HepG2 (cell line): ENCODE results near the gene PRR15L. TPM values are rescaled to one million over a fixed set of nuclear protein-coding genes. Genes with fewer than 3 reads are reported as not detected.

Experiments used
- ARNT2 ChIP-seq: sonication (generic); formaldehyde crosslinking; IDR thresholded peaks from 2 replicates; pipeline ENCODE4 v1.8.0; 2022; ENCODE audit warnings: mild to moderate bottlenecking, low read depth, missing genetic modification reagents, moderate library complexity
- ATF1 ChIP-seq: IDR thresholded peaks from 2 replicates; pipeline ENCODE4 v1.6.1; 2016; ENCODE audit warnings: mild to moderate bottlenecking, control low read depth
- BCL6 ChIP-seq: IDR thresholded peaks from 2 replicates; pipeline ENCODE4 v1.6.1; 2016; ENCODE audit warnings: missing genetic modification reagents, missing compliant biosample characterization
- HDAC1 ChIP-seq: sonication (generic); formaldehyde crosslinking; IDR thresholded peaks from 2 replicates; pipeline ENCODE4 v1.5.1; 2020; ENCODE audit warnings: mild to moderate bottlenecking, missing genetic modification reagents
- MTA3 ChIP-seq: sonication (generic); formaldehyde crosslinking; IDR thresholded peaks from 2 replicates; pipeline ENCODE4 v1.4.0; 2020; ENCODE audit warnings: missing genetic modification reagents
- MZF1 ChIP-seq: sonication (generic); formaldehyde crosslinking; IDR thresholded peaks from 2 replicates; pipeline ENCODE4 v1.8.1; 2023; ENCODE audit warnings: mild to moderate bottlenecking, missing genetic modification reagents, borderline replicate concordance
- NAIF1 ChIP-seq: sonication (generic); formaldehyde crosslinking; IDR thresholded peaks from 2 replicates; pipeline ENCODE4 v1.5.0; 2020; ENCODE audit warnings: mild to moderate bottlenecking, missing genetic modification reagents, borderline replicate concordance
- NCOA5 ChIP-seq: sonication (generic); formaldehyde crosslinking; IDR thresholded peaks from 2 replicates; pipeline ENCODE4 v1.4.0; 2020; ENCODE audit warnings: missing genetic modification reagents
- NFYB ChIP-seq: sonication (generic); formaldehyde crosslinking; IDR thresholded peaks from 2 replicates; pipeline ENCODE4 v1.4.0; 2020; ENCODE audit warnings: missing genetic modification reagents
- SKI ChIP-seq: fragments of 450-650 bp; IDR thresholded peaks from one replicate; pipeline ENCODE4 v1.6.1; 2018; ENCODE audit warnings: mild to moderate bottlenecking; ENCODE audit not compliant: partially characterized antibody
- ZNF205 ChIP-seq: IDR thresholded peaks from 2 replicates; pipeline ENCODE4 v1.6.1; 2018; ENCODE audit warnings: missing biosample characterization, missing genetic modification reagents
- ZNF34 ChIP-seq: sonication (generic); formaldehyde crosslinking; IDR thresholded peaks from 2 replicates; pipeline ENCODE4 v1.4.0; 2020; ENCODE audit warnings: mild to moderate bottlenecking, missing genetic modification reagents, borderline replicate concordance
- ZNF367 ChIP-seq: sonication (generic); formaldehyde crosslinking; IDR thresholded peaks from 2 replicates; pipeline ENCODE4 v1.4.0; 2020; ENCODE audit warnings: missing genetic modification reagents, borderline replicate concordance
- ZNF441 ChIP-seq: sonication (generic); formaldehyde crosslinking; IDR thresholded peaks from 2 replicates; pipeline ENCODE4 v1.7.0; 2021; ENCODE audit warnings: missing genetic modification reagents, borderline replicate concordance
- ZSCAN12 ChIP-seq: sonication (generic); formaldehyde crosslinking; IDR thresholded peaks from 2 replicates; pipeline ENCODE4 v1.9.0; 2021; ENCODE audit warnings: mild to moderate bottlenecking, missing genetic modification reagents
- ZSCAN21 ChIP-seq: sonication (generic); formaldehyde crosslinking; IDR thresholded peaks from 2 replicates; pipeline ENCODE4 v1.8.0; 2022; ENCODE audit warnings: mild to moderate bottlenecking, missing genetic modification reagents, moderate library complexity, borderline replicate concordance
- polyA plus RNA-seq, 8 experiments: library from polyadenylated mRNA; depleted of rRNA in 3 of 8; stranded (reverse) in 7 of 8; unstranded in 1 of 8; fragments of >200 nt; fragmentation: Illumina TruSeq in 4 of 8; extraction: Trizol in 4 of 8; gene quantifications; 2 replicates each; pipeline versions ENCODE4 v1.2.1 to v1.2.3, GENCODE V29; 2011 to 2016; ENCODE audit warnings: low read depth in 4 of 8, missing spikeins in 1 of 8, mixed read lengths in 1 of 8; ENCODE audit not compliant: insufficient read depth in 1 of 8
- total RNA-seq, 5 experiments: library from RNA; depleted of rRNA; stranded (reverse); fragments of >200 nt; fragmentation: Illumina TruSeq; extraction: Trizol; gene quantifications; 2 replicates each; pipeline ENCODE4 v1.2.3, GENCODE V29; 2016; ENCODE audit warnings: low read depth in 1 of 5
- TF ChIP-seq, protein P1 (sequence below): sonication (generic); formaldehyde crosslinking; IDR thresholded peaks from 2 replicates; pipeline ENCODE4 v1.4.0; 2020; ENCODE audit warnings: missing genetic modification reagents
- TF ChIP-seq, protein P2 (sequence below), 2 experiments: sonication (generic) in 1 of 2; formaldehyde crosslinking in 1 of 2; IDR thresholded peaks; 2 replicates each; pipeline versions ENCODE4 v1.4.0 to v1.6.1; 2016 to 2020; ENCODE audit warnings: borderline replicate concordance in 1 of 2, low read depth in 1 of 2, mild to moderate bottlenecking in 1 of 2, missing genetic modification reagents in 1 of 2
- TF ChIP-seq, protein P3 (sequence below): sonication (generic); formaldehyde crosslinking; IDR thresholded peaks from 2 replicates; pipeline ENCODE4 v1.5.0; 2020; ENCODE audit warnings: missing genetic modification reagents
- TF ChIP-seq, protein P4 (sequence below): sonication (generic); formaldehyde crosslinking; IDR thresholded peaks from 2 replicates; pipeline ENCODE4 v1.4.0; 2020; ENCODE audit warnings: mild to moderate bottlenecking, missing genetic modification reagents
- TF ChIP-seq, protein P5 (sequence below): sonication (generic); formaldehyde crosslinking; IDR thresholded peaks from 2 replicates; pipeline ENCODE4 v1.5.0; 2020; ENCODE audit warnings: mild to moderate bottlenecking, low read depth, missing genetic modification reagents, borderline replicate concordance

Gene PRR15L
- total and polyA plus RNA-seq, 2 of the 13 experiments (the other 11 are each of a cell fraction or from before 2014, with no cell fraction given), result 0.44 to 2.0 TPM

DNA sequence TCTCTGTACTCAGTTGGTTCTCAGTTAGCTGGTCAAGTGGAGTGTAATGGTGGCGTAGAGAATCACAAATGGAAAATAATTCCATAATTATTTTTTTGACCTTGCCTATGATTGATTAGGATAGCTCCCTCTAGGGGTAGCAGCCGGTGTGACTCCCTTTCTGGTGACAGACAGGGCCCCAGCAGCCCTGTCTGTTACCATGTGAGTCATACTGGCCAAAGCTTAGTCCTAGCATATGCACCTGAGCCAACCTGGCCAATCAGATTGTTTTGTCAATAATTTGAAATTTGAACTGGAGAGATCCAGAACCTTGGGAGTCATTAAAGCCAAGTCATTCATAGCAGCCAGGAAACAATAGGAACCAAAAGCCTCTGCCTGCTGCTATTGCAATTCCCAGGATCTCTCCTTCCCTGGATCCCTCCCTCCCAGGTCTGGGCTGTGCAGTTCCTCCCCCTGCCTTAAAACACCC lies 10.7 kb downstream of the PRR15L start (continued):
- TF ChIP-seq ZSCAN21, result no peak
- TF ChIP-seq ZNF205 (CRISPR knock-in tag), result no peak
- TF ChIP-seq NFYB (CRISPR knock-in tag), result peak; percentile 87
- TF ChIP-seq, protein P1, sequence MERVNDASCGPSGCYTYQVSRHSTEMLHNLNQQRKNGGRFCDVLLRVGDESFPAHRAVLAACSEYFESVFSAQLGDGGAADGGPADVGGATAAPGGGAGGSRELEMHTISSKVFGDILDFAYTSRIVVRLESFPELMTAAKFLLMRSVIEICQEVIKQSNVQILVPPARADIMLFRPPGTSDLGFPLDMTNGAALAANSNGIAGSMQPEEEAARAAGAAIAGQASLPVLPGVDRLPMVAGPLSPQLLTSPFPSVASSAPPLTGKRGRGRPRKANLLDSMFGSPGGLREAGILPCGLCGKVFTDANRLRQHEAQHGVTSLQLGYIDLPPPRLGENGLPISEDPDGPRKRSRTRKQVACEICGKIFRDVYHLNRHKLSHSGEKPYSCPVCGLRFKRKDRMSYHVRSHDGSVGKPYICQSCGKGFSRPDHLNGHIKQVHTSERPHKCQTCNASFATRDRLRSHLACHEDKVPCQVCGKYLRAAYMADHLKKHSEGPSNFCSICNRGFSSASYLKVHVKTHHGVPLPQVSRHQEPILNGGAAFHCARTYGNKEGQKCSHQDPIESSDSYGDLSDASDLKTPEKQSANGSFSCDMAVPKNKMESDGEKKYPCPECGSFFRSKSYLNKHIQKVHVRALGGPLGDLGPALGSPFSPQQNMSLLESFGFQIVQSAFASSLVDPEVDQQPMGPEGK (CRISPR knock-in tag), result no peak
- TF ChIP-seq, protein P2, sequence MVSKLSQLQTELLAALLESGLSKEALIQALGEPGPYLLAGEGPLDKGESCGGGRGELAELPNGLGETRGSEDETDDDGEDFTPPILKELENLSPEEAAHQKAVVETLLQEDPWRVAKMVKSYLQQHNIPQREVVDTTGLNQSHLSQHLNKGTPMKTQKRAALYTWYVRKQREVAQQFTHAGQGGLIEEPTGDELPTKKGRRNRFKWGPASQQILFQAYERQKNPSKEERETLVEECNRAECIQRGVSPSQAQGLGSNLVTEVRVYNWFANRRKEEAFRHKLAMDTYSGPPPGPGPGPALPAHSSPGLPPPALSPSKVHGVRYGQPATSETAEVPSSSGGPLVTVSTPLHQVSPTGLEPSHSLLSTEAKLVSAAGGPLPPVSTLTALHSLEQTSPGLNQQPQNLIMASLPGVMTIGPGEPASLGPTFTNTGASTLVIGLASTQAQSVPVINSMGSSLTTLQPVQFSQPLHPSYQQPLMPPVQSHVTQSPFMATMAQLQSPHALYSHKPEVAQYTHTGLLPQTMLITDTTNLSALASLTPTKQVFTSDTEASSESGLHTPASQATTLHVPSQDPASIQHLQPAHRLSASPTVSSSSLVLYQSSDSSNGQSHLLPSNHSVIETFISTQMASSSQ (IDR thresholded peaks at IDR 0.05; ENCODE audit: low read depth), result peak; percentile 27; the same call in 1 of the 2 replicates
- TF ChIP-seq, protein P2 (CRISPR knock-in tag; IDR thresholded peaks at IDR 0.05; ENCODE audit: borderline replicate concordance), result no peak
- TF ChIP-seq SKI, result peak; percentile 73
- no peak for TF ChIP-seq NCOA5 (CRISPR knock-in tag)
- no peak for TF ChIP-seq ZNF34 (CRISPR knock-in tag)
- no peak for TF ChIP-seq BCL6
- peak; percentile 41; the same call in 1 of the 2 replicates for TF ChIP-seq HDAC1 (CRISPR knock-in tag)
- TF ChIP-seq, protein P3, sequence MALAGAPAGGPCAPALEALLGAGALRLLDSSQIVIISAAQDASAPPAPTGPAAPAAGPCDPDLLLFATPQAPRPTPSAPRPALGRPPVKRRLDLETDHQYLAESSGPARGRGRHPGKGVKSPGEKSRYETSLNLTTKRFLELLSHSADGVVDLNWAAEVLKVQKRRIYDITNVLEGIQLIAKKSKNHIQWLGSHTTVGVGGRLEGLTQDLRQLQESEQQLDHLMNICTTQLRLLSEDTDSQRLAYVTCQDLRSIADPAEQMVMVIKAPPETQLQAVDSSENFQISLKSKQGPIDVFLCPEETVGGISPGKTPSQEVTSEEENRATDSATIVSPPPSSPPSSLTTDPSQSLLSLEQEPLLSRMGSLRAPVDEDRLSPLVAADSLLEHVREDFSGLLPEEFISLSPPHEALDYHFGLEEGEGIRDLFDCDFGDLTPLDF, result no peak
- no peak for TF ChIP-seq MZF1 (CRISPR knock-in tag)
- no peak for TF ChIP-seq ZNF441 (CRISPR knock-in tag)
- TF ChIP-seq MTA3, result no peak
- TF ChIP-seq, protein P4, sequence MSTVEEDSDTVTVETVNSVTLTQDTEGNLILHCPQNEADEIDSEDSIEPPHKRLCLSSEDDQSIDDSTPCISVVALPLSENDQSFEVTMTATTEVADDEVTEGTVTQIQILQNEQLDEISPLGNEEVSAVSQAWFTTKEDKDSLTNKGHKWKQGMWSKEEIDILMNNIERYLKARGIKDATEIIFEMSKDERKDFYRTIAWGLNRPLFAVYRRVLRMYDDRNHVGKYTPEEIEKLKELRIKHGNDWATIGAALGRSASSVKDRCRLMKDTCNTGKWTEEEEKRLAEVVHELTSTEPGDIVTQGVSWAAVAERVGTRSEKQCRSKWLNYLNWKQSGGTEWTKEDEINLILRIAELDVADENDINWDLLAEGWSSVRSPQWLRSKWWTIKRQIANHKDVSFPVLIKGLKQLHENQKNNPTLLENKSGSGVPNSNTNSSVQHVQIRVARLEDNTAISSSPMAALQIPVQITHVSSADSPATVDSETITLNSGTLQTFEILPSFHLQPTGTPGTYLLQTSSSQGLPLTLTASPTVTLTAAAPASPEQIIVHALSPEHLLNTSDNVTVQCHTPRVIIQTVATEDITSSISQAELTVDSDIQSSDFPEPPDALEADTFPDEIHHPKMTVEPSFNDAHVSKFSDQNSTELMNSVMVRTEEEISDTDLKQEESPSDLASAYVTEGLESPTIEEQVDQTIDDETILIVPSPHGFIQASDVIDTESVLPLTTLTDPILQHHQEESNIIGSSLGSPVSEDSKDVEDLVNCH (CRISPR knock-in tag), result no peak
- no peak for TF ChIP-seq ZNF367 (CRISPR knock-in tag)
- TF ChIP-seq NAIF1 (CRISPR knock-in tag), result no peak
- TF ChIP-seq ATF1 (CRISPR knock-in tag), result peak; percentile 37; the same call in 1 of the 2 replicates
- TF ChIP-seq ARNT2 (CRISPR knock-in tag), result no peak
- TF ChIP-seq ZSCAN12 (CRISPR knock-in tag), result no peak
- TF ChIP-seq, protein P5, sequence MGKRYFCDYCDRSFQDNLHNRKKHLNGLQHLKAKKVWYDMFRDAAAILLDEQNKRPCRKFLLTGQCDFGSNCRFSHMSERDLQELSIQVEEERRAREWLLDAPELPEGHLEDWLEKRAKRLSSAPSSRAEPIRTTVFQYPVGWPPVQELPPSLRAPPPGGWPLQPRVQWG (CRISPR knock-in tag), result no peak
